OCI-LY3 (cell line): Measurements from ENCODE around the gene SLC17A3.

Source experiments
- CTCF ChIP-seq: fragments of 200-600, 300-600 bp; sonication (generic); IDR thresholded peaks from 2 replicates; pipeline ENCODE4 v1.5.1; 2014; ENCODE audit warnings: antibody characterized with exemption, low read length, low read depth
- EZH2phosphoT487 ChIP-seq: fragments of 200-600 bp; shearing (Covaris generic); IDR thresholded peaks from 2 replicates; pipeline ENCODE4 v1.6.1; 2018; ENCODE audit warnings: antibody characterized with exemption, mixed run types, low read depth

GRCh38 chr6:25851961-25852360 is 22.1 kb downstream of the SLC17A3 start:
- TF ChIP-seq CTCF (no peak), EZH2phosphoT487 (no peak)
